HG03378 (cell line): Measurements from ENCODE around the gene VARS2.
A peak's percentile ranks its signal among the peaks of the same experiment; 100 is the strongest.
"Not testable (repeated sequence)": the region's sequence is repeated elsewhere in the genome, so short reads cannot be mapped to it uniquely, and the experiment has no call there.

ENCODE experiments used
- ATAC-seq: cut with Tn5 transposase; IDR thresholded peaks from one replicate; pipeline ENCODE4 v1.9.1; 2021; ENCODE audit warnings: mild to moderate bottlenecking, moderate library complexity; ENCODE audit not compliant: unreplicated experiment

VARS2 gene

GRCh38 chr6:30914076-30914853, at the start of gene VARS2:
TSS of gene VARS2 (plus strand) at chr6:30914238. CDS start at chr6:30914837, 599 bp downstream.
- ATAC-seq, result peak; percentile 58

GRCh38 chr6:30864325-30864724, 49.7 kb upstream of the VARS2 start:
- no peak for ATAC-seq

DNA sequence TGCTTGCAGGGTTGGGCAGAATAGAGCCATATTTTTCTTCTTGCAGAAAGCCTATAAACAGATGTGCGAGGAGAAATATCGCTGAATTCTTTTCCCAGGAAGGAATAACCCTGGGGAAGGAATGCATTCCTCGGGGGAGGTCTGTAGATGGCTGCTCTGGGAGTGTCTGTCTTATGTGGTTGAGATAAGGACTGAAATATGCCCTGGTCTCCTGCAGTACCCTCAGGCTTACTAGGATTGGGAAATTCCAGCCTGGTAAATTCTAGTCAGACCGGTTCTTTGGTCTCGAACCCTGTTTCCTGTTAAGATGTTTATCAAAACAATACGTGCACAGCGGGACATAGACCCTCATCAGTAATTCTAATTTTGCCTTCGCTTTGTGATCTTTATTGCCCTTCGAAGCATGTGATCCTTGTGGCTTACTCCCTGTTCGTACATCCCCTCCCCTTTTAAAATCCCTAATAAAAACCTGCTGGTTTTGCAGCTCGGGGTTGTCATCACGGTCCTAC, 44.7 kb upstream of the VARS2 start:
- not testable (repeated sequence) for ATAC-seq

DNA sequence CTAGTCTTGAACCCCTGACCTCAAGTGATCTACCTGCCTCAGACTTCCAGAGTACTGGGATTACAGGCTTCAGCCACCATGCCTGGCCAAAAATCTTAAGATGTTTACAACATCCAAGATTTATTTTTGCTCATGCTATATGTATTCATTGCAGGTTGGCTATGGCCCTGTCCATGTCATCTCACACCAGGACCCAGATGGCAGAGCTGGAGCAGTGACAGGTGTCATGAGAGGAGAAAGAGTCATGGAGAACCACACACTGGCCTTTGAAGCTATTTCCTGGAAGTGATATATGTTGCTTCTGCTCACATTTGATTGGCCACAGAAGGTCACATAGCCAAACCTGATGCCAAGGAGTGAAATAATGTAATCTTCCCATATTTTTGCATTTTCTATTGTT, 43.5 kb upstream of the VARS2 start:
- ATAC-seq, result no peak

- ATAC-seq, result no peak
These were observed 42.4 kb upstream of the VARS2 start for GRCh38 chr6:30871592-30872183.

DNA sequence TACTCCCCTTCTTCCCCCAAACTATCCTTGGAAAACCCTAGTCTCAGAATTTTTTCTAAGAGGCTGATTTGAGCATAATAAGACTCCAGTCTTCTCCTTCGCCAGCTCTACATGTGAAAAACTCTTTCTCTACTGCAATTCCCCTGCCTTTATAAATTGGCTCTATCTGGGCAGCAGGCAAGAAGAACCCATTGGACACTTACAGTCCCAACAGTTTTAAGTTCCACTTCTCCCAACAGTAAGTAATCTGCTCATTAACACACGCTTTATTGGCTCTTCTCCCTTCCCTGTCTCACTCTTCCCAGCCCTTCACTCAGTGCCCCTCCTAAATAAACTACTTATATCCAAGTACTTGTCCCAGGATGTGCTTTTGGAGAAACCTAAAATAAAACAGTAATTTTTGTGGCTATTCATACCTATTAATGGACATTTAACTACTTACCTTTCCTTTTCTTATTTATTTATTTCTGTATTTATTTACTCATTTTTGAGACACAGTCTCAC, 40.8 kb upstream of the VARS2 start:
- ATAC-seq, result no peak

- not testable (repeated sequence) for ATAC-seq
These were observed 40.2 kb upstream of the VARS2 start for GRCh38 chr6:30873795-30874194.

DNA sequence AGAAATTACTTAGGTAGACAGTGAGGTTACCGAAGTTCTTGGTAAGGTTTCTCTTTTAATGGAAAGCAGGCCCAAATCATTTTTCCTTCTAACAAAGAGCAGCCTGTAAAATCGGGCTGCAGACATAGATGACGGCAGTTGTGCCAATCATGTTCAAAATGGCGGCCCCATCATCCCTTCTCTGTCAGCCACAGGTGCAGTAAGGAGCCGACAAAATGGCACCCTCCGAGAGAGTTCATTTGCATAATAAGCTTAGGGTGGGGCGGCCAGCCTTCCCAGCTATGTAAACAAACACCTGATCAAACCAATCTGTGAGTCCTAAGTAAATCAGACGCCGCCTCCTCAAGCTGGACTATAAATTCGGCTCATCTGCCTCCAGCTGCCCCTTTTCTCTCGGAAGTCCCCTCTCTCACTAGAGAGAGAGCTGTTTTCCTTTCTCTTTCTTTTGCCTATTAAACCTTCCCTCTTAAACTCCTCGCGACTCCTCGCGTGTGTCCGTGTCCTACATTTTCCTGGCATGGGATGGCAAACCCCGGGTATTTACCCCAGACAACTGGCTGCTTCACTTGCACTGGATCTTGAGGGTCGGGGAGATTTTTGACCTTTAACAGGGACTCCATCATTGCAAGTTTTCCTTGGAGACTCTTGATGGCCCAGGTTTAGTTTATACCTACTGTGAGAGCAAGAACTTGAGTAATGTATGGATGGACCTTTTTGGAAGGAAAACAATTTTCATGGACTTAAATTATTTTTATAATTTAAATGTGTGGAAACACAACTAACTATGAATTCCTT, 38.6 kb upstream of the VARS2 start:
- ATAC-seq, result no peak

- ATAC-seq, result no peak
These were observed 37.9 kb upstream of the VARS2 start for GRCh38 chr6:30876039-30876730.

- no peak for ATAC-seq
These were observed 36.4 kb upstream of the VARS2 start for GRCh38 chr6:30877419-30878262.

- ATAC-seq, result no peak
These were observed 34.2 kb upstream of the VARS2 start for GRCh38 chr6:30879684-30880427.

GRCh38 chr6:30880698-30881252, 33.3 kb upstream of the VARS2 start:
- ATAC-seq, result no peak

- ATAC-seq, result no peak
These were observed 32.4 kb upstream of the VARS2 start for GRCh38 chr6:30881392-30882203.

GRCh38 chr6:30882204-30882758, 31.8 kb upstream of the VARS2 start:
- no peak for ATAC-seq

DNA sequence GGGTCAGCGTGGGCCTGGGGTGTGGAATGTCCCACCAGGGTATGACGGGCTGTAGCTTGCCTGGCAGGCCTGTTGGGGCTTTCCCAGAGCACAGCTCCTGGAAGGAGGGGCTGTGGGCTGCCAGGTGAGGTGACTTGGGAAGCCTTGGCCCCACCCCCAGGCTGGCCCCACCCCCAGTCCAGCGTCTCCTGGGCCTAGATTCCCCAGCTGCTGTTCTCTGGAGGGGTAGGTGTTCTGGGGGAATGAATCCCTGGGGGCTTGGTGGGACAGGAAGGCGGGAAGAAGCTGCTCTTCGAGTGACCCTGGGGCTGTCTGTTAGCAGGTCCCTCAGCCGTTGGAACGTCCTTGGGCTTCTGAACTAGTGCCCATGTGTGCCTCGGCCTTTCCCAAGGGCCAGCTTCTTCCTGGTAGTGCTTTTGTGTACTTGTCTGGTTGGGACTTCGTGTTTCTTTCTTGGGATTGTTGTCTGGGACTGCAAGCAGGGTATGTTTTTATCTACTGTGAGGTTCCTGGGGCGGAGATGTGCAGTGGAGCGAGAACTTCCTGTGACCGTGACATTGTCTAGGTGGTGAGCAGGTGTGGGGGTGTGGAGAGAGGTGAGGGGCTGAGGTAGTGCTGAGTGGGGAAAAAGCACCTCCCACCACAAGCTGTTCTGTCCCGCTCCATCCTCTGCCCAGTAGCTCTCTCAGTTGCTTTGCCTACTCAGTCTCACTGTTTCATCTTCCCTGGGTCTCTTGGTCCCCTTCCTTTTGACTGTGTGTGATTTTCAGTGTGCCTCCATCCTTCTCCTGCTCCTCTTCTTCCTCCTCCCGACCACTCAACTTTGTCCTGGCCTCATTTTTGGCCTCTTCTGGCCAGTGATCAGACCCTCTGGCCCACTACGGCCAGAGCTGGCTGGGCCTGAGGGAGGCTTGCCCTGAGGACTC, 31.0 kb upstream of the VARS2 start:
- ATAC-seq, result no peak

DNA sequence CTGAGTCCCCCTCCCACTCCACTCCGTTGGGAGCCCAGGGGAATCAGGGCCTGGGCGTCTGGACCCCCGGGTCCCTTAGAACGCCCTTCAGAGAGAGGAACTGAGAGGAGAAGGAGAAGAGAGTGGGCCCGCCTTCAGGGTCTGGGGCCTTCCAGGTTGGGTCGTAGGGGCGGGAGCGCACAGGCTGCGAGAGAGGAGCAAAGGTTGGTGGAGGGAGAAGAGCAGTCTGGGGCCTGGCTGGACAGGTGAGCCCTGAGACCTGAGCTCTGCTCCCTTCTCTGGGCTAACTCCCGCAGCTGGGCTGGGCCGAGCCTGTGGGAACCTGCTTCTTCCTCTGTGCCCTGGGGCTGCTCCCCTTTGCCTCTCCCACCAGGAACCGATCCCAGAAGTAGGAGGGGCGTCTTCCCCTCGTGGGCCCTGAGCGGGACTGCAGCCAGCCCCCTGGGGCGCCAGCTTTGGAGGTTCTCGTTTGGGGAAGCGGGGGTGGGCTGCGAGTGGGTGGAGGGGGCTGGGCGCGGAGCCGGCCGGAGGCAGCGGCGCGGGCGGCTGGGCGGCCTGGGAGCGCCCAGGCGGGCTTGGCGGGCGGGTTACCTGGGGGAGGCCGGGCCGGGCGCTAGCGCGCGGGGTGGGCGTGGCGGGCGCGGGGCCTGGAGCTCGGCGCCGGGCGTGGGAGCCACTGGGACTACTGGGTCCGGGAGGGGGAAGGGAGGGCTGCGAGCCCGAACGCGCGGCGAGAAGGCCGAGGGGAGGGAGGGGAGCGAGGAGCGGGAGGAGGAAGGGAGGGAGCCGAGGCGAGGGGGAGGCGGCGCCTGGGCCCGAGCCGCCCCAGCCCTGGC, 30.1 kb upstream of the VARS2 start, which contains the start of gene DDR1:
TSS of gene DDR1 (plus strand) at position 835 of the 836 bp plus-strand sequence. CDS start 4,211 bp downstream, outside the sequence.
- no peak for ATAC-seq
